GM21576 (cell line): ENCODE measurements around the gene SFXN5.

Source experiments
- ATAC-seq: cut with Tn5 transposase; IDR thresholded peaks from one replicate; pipeline ENCODE4 v1.9.1; 2021; ENCODE audit warnings: mild to moderate bottlenecking, moderate library complexity; ENCODE audit not compliant: unreplicated experiment

The SFXN5 gene

GRCh38 chr2:73021371-73022010 is 50.0 kb downstream of the SFXN5 start:
- ATAC-seq: no peak

DNA sequence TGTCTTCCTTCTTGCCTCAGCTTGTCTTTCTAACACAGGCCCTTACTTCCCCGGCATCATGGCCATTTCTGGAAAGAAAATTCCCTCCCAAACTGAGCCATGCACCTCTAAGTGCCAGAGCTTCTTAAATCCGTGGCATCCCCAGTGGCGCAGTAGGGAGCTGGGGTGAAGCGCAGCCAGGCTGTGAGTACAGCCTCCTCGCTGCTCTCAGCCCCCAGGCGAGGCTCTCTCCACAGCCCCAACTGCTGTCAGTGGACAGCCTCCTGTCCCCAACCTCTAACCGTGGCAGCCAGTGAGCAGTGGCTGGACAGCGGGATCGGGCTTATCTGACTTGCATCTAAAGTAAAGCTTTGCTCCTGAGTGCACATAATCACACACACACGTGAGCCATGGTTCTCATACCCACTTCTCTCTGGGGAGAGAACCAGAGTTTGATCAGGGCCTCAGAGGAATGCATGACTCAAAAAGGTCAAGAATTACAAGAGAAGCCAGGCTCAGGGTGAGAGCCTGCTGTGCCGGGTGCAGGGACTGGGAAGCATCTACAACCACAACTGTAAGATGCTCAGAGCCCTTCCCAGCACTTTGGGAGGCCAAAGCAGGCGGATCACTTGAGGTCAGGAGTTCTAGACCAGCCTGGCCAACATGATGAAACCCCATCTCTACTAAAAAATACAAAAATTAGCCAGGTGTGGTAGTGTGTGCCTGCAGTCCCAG is 50.7 kb downstream of the SFXN5 start:
- no peak for ATAC-seq

- ATAC-seq: no peak
Observed at GRCh38 chr2:73020306-73020656, 51.2 kb downstream of the SFXN5 start.

- no peak for ATAC-seq
Observed at GRCh38 chr2:73018188-73018825, 53.2 kb downstream of the SFXN5 start.

DNA sequence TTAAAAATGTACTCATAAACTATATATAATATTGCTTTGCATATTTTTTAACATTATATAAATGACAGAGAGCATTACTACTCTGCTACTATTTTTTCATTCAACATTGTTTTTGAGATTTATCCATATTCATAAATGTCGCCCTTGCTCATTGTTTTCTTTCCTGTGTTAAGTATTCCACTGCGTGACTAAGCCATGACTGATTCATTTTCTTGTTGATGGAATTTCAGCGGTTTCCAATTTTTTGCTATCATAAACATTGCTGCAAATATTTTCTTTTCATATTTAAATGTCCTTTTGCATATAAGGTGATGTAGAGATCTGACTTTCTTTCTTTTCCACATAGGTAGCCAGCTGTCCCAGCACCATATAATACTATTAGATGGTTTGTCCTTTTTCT is 57.6 kb downstream of the SFXN5 start:
- ATAC-seq: no peak

DNA sequence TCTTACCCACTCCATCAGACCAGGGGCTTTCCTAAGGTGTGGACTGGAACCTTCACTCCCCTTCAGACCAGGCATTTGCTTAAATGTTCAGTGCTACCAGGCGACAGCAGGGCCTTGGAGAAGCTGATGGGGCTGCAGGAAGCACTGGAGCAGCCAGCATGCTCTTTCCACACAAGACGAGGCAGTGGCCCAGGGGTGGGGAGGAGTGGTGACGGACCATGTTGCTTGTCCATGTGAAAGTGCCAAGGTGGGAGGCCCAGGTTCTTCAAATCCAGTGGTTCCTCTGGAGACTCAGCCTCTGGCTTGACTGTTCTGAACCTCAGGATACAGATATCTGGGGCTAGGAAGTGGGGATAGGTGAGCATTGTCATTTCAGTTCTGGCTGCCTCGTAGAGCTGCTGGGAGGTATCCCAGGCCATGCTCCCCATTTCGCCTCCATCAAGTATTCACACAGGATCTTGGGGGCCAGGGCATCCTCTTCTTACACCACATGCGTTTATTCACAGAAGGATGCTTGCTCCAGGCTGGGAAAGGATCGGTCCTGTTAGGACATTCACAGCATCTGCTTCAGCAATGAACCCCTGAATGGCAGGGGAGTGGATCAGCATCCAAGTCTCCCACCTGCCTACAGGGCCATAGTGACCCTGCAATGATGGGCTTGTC is 62.2 kb downstream of the SFXN5 start:
- ATAC-seq: no peak

DNA sequence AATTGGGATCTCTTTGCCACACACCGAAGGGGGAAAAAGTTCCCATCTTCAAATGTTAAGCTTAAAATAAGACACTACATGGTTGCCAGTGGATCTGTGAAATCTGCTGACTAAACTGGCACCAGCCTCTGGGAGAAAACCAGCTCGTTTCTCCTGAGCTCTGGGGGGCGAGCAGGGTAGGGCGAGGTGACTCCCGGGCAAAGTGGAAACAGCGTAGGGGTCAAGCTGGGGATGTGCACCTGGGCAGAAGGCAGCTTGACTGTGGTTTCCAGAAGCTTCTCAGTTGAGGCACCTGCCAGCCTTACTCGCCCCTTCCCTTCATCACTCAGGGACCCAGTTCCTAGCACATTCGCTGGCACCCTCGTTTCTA is 62.8 kb downstream of the SFXN5 start:
- ATAC-seq: no peak

- ATAC-seq: no peak
Observed at GRCh38 chr2:73007991-73008765, 63.3 kb downstream of the SFXN5 start.

DNA sequence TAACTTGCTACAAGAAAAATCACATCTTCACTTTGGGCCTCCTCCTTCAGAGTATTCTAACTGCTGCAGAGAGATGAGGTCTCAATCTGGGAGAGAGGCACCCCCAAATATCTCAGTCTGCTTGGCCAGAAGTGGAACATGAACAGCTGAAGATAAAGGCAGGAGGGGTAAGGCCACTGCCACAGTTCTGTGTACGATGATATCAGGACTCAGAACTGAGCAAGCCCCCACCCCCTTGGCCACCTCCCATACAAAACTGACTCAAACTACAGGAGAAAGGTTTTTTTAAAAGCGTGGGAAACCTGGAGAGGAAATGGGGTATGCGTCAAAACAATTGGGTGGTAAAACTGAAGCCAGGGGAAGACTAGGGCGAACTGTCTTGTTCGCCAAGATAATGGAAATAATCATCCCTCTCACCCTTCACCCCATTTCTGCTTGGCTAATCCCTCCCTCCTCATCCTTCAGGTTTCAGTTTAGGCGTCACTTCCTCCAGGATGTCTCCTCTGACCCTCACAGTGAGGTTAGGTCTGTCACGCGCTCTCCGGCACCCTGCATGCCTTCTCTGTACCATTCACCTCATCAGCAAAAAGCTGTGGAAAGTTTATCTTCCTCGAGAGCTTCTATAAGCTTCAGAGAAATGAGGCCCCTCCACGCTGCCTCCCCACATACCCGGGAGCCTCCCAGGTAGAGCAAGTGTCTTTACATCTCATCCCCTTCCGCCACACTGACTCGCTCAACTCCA is 64.4 kb downstream of the SFXN5 start:
- no peak for ATAC-seq

DNA sequence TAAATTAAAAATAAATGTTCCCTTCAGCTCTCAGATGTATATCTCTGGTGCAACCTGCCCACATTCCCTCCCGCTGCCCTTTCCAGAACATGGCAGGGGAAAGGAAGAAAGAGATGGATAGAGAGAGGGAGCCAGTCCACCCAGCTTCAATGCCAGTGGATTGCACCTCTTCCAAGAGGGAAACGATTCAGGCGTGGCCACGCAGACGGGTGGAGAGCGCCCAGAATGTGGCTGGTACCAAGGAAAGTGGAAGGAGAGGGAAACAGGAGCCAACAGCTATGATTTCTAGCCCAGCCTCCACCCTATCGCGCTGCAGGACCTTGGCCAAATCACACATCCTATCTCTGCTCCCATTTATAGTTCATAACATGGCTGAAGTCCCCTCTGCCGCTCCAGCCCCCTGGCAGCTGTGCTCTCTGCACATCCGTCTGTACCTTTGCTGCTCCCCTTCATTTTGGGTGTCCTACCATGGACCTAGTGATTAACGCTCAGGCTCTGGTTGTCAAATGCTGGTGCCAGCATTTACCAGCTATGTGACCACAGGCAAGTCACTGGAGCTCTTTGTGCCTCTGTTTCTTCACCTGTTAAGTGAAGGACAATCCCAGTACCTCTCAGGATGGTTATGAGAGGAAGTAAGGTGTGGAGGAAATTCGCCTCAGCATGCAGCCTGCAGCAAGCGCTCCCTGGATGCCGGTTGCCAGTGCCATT is 66.5 kb downstream of the SFXN5 start:
- ATAC-seq: no peak

DNA sequence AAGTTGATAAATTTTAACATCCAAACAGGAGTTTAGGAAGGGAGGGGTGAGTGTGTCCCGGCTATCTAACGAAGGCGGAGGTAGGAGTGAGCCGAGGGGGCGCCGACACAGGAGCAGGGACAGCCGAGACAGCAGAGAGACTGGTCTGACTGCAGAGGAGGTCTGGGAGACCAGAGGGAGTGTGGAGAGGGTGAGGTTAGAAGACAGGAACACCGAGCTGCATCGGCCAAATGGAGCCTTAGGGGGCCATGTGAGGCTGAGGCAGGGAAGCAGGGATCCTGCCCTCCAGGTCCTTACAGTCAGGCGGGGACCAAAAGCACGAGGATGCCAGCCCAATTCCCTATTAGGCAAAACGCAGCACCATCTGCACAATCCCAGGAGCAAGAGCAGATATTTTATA is 67.0 kb downstream of the SFXN5 start:
- ATAC-seq: no peak

DNA sequence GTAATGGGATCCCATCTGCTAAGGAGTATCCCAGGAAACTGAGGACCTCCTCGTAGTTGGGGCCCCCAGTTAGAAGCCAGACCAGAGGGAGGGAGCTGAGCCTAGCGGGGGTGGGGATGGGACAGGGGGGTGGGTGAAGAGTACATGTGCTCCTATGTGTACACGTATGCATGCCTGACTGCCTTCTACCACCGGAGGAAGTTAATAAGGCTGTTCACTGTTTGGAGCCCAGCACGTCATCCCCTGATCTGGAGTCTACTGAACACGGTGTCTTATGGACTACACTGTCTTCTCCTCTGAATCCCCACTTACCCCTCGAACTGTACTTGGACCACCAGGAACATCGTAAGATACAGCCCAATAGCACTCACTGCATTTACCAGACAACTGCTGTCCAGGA is 68.5 kb downstream of the SFXN5 start:
- no peak for ATAC-seq

DNA sequence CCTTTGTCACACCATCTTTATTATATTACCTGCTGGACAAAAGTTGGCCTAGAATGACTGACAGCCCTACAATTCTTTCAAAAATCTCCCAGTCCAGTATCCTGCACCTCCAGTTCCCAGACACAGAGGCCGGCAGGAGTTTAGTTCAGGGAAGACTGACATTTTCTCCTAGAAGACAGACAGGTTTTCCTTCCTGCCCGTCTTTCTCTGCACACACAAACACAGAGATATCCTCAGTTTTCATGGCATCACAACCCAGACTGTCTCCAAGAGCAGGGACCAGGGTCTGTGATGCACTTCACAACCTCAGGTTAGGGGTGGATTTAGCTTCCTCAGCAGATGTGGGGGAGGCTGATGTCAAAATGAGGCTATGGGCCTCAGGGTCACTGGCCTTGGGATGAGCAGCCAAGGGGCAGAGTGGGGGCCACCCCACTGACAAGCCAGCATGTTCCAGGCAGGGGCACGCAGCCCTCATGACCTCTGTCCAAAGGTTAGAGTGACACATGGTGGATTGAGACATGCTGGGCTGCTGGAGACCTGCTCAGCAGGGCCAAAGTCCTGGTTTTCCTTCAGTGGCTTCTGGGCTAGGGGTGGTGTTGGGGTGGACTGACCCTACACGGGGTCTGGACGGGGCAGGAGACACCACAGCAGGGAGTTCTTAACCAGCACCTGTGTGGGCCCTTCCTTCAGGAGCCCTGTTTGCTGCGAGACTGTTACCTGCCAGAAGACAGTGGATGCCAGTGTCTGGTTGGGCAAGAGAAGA is 70.5 kb downstream of the SFXN5 start:
- no peak for ATAC-seq

GRCh38 chr2:72999729-73000725 is 71.5 kb downstream of the SFXN5 start:
- no peak for ATAC-seq

- no peak for ATAC-seq
Observed at GRCh38 chr2:72998724-72999123, 72.8 kb downstream of the SFXN5 start.

DNA sequence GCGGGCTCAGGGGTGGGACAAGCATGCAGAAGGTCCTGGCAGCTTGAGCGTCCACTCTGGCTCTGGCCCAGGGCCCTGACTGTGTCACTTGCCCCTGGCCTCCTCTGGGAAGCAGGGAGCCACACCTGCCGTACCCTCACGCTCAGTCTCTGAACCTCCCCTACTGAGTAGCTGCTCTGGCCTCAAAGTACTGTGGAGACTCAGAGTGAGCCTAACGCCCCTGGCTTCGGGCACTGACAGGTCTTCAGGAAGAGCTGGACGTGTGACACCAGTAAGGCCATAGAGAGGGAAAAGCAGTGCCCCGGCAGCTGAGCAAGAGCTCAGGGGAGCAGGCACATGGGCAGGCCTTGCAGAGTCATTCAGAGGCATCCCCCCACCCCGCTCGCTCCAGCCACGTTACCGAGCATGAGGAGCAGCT is 73.3 kb downstream of the SFXN5 start:
- ATAC-seq: no peak

DNA sequence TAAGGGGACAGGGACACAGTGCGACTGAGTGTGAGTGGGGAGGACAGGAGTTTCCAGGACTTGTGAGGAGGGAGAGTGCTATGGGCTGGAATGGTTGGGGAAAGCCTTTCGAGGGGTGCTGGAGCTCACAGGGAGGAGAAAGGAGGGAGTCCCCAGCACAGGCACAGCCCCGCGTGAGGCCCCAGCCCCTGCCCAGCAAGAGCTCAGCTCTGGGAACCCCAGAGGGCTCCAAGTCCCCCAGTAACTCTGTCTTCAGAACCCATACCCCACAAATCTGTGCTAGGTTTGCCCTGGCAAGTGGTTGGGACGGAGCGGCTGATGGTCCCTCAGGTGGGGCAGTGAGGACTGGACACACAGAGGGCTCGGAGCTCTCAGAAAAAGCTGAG is 75.4 kb downstream of the SFXN5 start:
- ATAC-seq: no peak
